ENCODE results near the gene B3GNT7. TPM values are rescaled to one million over a fixed set of nuclear protein-coding genes. Genes with fewer than 3 reads are reported as not detected.
A peak's percentile ranks its signal among the peaks of the same experiment; 100 is the strongest.

Gene B3GNT7
- total RNA-seq, 1 donor from 2014 or later: 0.64 TPM

GRCh38 chr2:231409776-231410175 lies 14.3 kb downstream of the B3GNT7 start:
- no peak overlapping the region for H3K27ac ChIP-seq
- intact Hi-C loops (cut with DNase I): loop anchor here (5.0 kb wide), 2 partner anchors 182 to 357 kb away; no protein-coding TSS in a partner anchor

GRCh38 chr2:231410293-231411004 lies 14.9 kb downstream of the B3GNT7 start:
- Histone ChIP-seq H3K4me3 (no peak overlapping the region), H3K4me1 (peaks cover 0 to 11% of the 10 kb centered on the region in 2 donors), H3K27ac (no peak overlapping the region), H3K9me3 (no peaks in the 10 kb centered on the region), H3K27me3 (no peaks in the 10 kb centered on the region), H3K36me3 (no peaks in the 10 kb centered on the region)
- DNase-seq (ENCODE audit: low spot score in 2 of 2): no peak
- intact Hi-C loops (cut with DNase I): loop anchor here (5.0 kb wide), 2 partner anchors 183 to 358 kb away; no protein-coding TSS in a partner anchor
- TF ChIP-seq CTCF (IDR thresholded peaks at IDR 0.05): peak in 1 of 3 experiments; percentile 23

More at GRCh38 chr2:231409776-231410175, 14.3 kb downstream of the B3GNT7 start:
- Histone ChIP-seq H3K4me1 (peaks cover 0 to 11% of the 10 kb centered on the region in 2 donors), H3K36me3 (no peaks in the 10 kb centered on the region), H3K4me3 (no peak overlapping the region), H3K27me3 (no peaks in the 10 kb centered on the region), H3K9me3 (no peaks in the 10 kb centered on the region)
- no peak for DNase-seq (ENCODE audit: low spot score in 2 of 2)
- TF ChIP-seq CTCF (IDR thresholded peaks at IDR 0.05): no peak

- Histone ChIP-seq H3K27ac (no peak overlapping the region), H3K4me1 (peaks cover 0 to 7% of the 10 kb centered on the region in 2 donors), H3K4me3 (no peak overlapping the region), H3K27me3 (no peaks in the 10 kb centered on the region), H3K9me3 (no peaks in the 10 kb centered on the region), H3K36me3 (no peaks in the 10 kb centered on the region)
- no peak for TF ChIP-seq CTCF (IDR thresholded peaks at IDR 0.05)
- no peak for DNase-seq (ENCODE audit: low spot score in 2 of 2)
- intact Hi-C loops (cut with DNase I): loop anchor here (5.0 kb wide), 2 partner anchors 184 to 359 kb away; no protein-coding TSS in a partner anchor
Observed at GRCh38 chr2:231411237-231411636, 15.7 kb downstream of the B3GNT7 start.

- intact Hi-C loops (cut with DNase I): loop anchor here (1.0 to 5.0 kb wide), 4 partner anchors 115 to 360 kb away; no protein-coding TSS in a partner anchor
- Histone ChIP-seq H3K9me3 (no peaks in the 10 kb centered on the region), H3K27ac (peak overlapping the region; percentile 8 to 26), H3K4me1 (peaks cover 0 to 5% of the 10 kb centered on the region in 2 donors), H3K27me3 (no peaks in the 10 kb centered on the region), H3K36me3 (no peaks in the 10 kb centered on the region), H3K4me3 (peak overlapping the region; percentile 73 to 92)
- DNase-seq (ENCODE audit: low spot score in 2 of 2): peak; percentile 53 to 93
- peak; percentile 82 to 97 (median 96) for TF ChIP-seq CTCF (IDR thresholded peaks at IDR 0.05)
Observed at GRCh38 chr2:231411831-231412617, 16.5 kb downstream of the B3GNT7 start.

- no peak for DNase-seq (ENCODE audit: low spot score in 2 of 2)
- H3K9me3 ChIP-seq: no peaks in the 10 kb centered on the region
- intact Hi-C loops (cut with DNase I): loop anchor here (1.0 to 5.0 kb wide), 4 partner anchors 115 to 360 kb away; no protein-coding TSS in a partner anchor
- no peak for TF ChIP-seq CTCF (IDR thresholded peaks at IDR 0.05)
- H3K36me3 ChIP-seq: no peaks in the 10 kb centered on the region
- no peaks in the 10 kb centered on the region for H3K27me3 ChIP-seq
- H3K4me1 ChIP-seq: peaks cover 0 to 5% of the 10 kb centered on the region in 2 donors
- peak overlapping the region; percentile 73 to 92 for H3K4me3 ChIP-seq
- H3K27ac ChIP-seq: no peak overlapping the region
Observed at GRCh38 chr2:231412618-231412963, 17.1 kb downstream of the B3GNT7 start.

Data from ascending aorta (tissue), 2 donors.